ENCODE measurements around the gene C22orf31. TPM values are rescaled to one million over a fixed set of nuclear protein-coding genes. Genes with fewer than 3 reads are reported as not detected.
"Not testable (repeated sequence)": the region's sequence is repeated elsewhere in the genome, so short reads cannot be mapped to it uniquely, and the experiment has no call there.

C22orf31 gene
- polyA plus RNA-seq, 4 donors, result 1.4 TPM; not detected in 3

GRCh38 chr22:29087012-29087411 lies 25.4 kb upstream of the C22orf31 start:
- Histone ChIP-seq H3K27me3 (ENCODE audit: control insufficient read depth in 3 of 3, insufficient read depth in 3 of 3, low read length in 3 of 3) (no peaks in the 10 kb centered on the region), H3K9me3 (ENCODE audit: control insufficient read depth in 2 of 2, insufficient read depth in 1 of 2, low read depth in 1 of 2, low read length in 1 of 2) (no peaks in the 10 kb centered on the region), H3K27ac (ENCODE audit: low read depth in 1 of 3, low read length in 2 of 3) (no peak overlapping the region), H3K4me3 (ENCODE audit: low read depth in 1 of 3, low read length in 3 of 3) (no peak overlapping the region), H3K36me3 (ENCODE audit: control insufficient read depth in 3 of 3, insufficient read depth in 2 of 3, low read depth in 1 of 3, low read length in 3 of 3) (peaks cover 0 to 4% (median 0%) of the 10 kb centered on the region in 3 donors), H3K4me1 (ENCODE audit: control insufficient read depth in 3 of 3, insufficient read depth in 2 of 3, low read depth in 1 of 3, low read length in 2 of 3) (no peaks in the 10 kb centered on the region)
- WGBS, 3 donors, result 88 to 92% (median 89%) methylated on average over 2 of the region's 2 CpGs
- FAIRE-seq (no peak), DNase-seq (no peak)

GRCh38 chr22:29083933-29084591 lies 22.4 kb upstream of the C22orf31 start:
- Histone ChIP-seq H3K4me3 (ENCODE audit: low read depth in 1 of 3, low read length in 3 of 3) (no peak overlapping the region), H3K27ac (ENCODE audit: low read depth in 1 of 3, low read length in 2 of 3) (peak overlapping the region in 1 of 3 donors; percentile 55), H3K4me1 (ENCODE audit: control insufficient read depth in 3 of 3, insufficient read depth in 2 of 3, low read depth in 1 of 3, low read length in 2 of 3) (peaks cover 0 to 3% (median 2%) of the 10 kb centered on the region in 3 donors), H3K9me3 (ENCODE audit: control insufficient read depth in 2 of 2, insufficient read depth in 1 of 2, low read depth in 1 of 2, low read length in 1 of 2) (no peaks in the 10 kb centered on the region), H3K27me3 (ENCODE audit: control insufficient read depth in 3 of 3, insufficient read depth in 3 of 3, low read length in 3 of 3) (no peaks in the 10 kb centered on the region), H3K36me3 (ENCODE audit: control insufficient read depth in 3 of 3, insufficient read depth in 2 of 3, low read depth in 1 of 3, low read length in 3 of 3) (peaks cover 0 to 7% (median 0%) of the 10 kb centered on the region in 3 donors)
- WGBS, 3 donors, result 56 to 89% (median 79%) methylated on average over 5 of the region's 5 CpGs
- FAIRE-seq (no peak), DNase-seq (no peak)

GRCh38 chr22:29083576-29083932 lies 21.9 kb upstream of the C22orf31 start:
- H3K36me3 ChIP-seq (ENCODE audit: control insufficient read depth in 3 of 3, insufficient read depth in 2 of 3, low read depth in 1 of 3, low read length in 3 of 3); H3K4me1 ChIP-seq (ENCODE audit: control insufficient read depth in 3 of 3, insufficient read depth in 2 of 3, low read depth in 1 of 3, low read length in 2 of 3); H3K4me3 ChIP-seq (ENCODE audit: low read depth in 1 of 3, low read length in 3 of 3); DNase-seq; H3K9me3 ChIP-seq (ENCODE audit: control insufficient read depth in 2 of 2, insufficient read depth in 1 of 2, low read depth in 1 of 2, low read length in 1 of 2); FAIRE-seq; H3K27me3 ChIP-seq (ENCODE audit: control insufficient read depth in 3 of 3, insufficient read depth in 3 of 3, low read length in 3 of 3): not testable (repeated sequence)
- 89 to 97% (median 96%) methylated on average over 7 of the region's 7 CpGs for WGBS, 3 donors
- peak overlapping the region in 1 of 3 donors; percentile 28 for H3K27ac ChIP-seq (ENCODE audit: low read depth in 1 of 3, low read length in 2 of 3)

GRCh38 chr22:29082826-29083545 lies 21.4 kb upstream of the C22orf31 start:
- Histone ChIP-seq H3K36me3 (ENCODE audit: control insufficient read depth in 3 of 3, insufficient read depth in 2 of 3, low read depth in 1 of 3, low read length in 3 of 3) (peaks cover 0 to 3% (median 0%) of the 10 kb centered on the region in 3 donors), H3K4me1 (ENCODE audit: control insufficient read depth in 3 of 3, insufficient read depth in 2 of 3, low read depth in 1 of 3, low read length in 2 of 3) (peaks cover 0 to 5% (median 3%) of the 10 kb centered on the region in 3 donors), H3K27ac (ENCODE audit: low read depth in 1 of 3, low read length in 2 of 3) (peak overlapping the region in 1 of 3 donors; percentile 26), H3K27me3 (ENCODE audit: control insufficient read depth in 3 of 3, insufficient read depth in 3 of 3, low read length in 3 of 3) (no peaks in the 10 kb centered on the region), H3K4me3 (ENCODE audit: low read depth in 1 of 3, low read length in 3 of 3) (no peak overlapping the region), H3K9me3 (ENCODE audit: control insufficient read depth in 2 of 2, insufficient read depth in 1 of 2, low read depth in 1 of 2, low read length in 1 of 2) (no peaks in the 10 kb centered on the region)
- FAIRE-seq, result no peak
- 58 to 87% (median 69%) methylated on average over 7 of the region's 7 CpGs for WGBS, 3 donors
- no peak for DNase-seq

GRCh38 chr22:29081517-29082236 lies 20.0 kb upstream of the C22orf31 start:
- no peak overlapping the region for H3K27ac ChIP-seq (ENCODE audit: low read depth in 1 of 3, low read length in 2 of 3)
- no peaks in the 10 kb centered on the region for H3K27me3 ChIP-seq (ENCODE audit: control insufficient read depth in 3 of 3, insufficient read depth in 3 of 3, low read length in 3 of 3)
- DNase-seq (peak in 1 of 2 donors; percentile 42), FAIRE-seq (no peak)
- H3K9me3 ChIP-seq (ENCODE audit: control insufficient read depth in 2 of 2, insufficient read depth in 1 of 2, low read depth in 1 of 2, low read length in 1 of 2), result no peaks in the 10 kb centered on the region
- peaks cover 0 to 3% (median 0%) of the 10 kb centered on the region in 3 donors for H3K36me3 ChIP-seq (ENCODE audit: control insufficient read depth in 3 of 3, insufficient read depth in 2 of 3, low read depth in 1 of 3, low read length in 3 of 3)
- H3K4me1 ChIP-seq (ENCODE audit: control insufficient read depth in 3 of 3, insufficient read depth in 2 of 3, low read depth in 1 of 3, low read length in 2 of 3), result peaks cover 0 to 5% (median 3%) of the 10 kb centered on the region in 3 donors
- no peak overlapping the region for H3K4me3 ChIP-seq (ENCODE audit: low read depth in 1 of 3, low read length in 3 of 3)
- WGBS, 3 donors, result 30 to 60% (median 31%) methylated on average over 3 of the region's 3 CpGs

GRCh38 chr22:29080106-29080975 lies 18.7 kb upstream of the C22orf31 start:
- DNase-seq (no peak), FAIRE-seq (no peak)
- Histone ChIP-seq H3K9me3 (ENCODE audit: control insufficient read depth in 2 of 2, insufficient read depth in 1 of 2, low read depth in 1 of 2, low read length in 1 of 2) (no peaks in the 10 kb centered on the region), H3K4me3 (ENCODE audit: low read depth in 1 of 3, low read length in 3 of 3) (no peak overlapping the region), H3K36me3 (ENCODE audit: control insufficient read depth in 3 of 3, insufficient read depth in 2 of 3, low read depth in 1 of 3, low read length in 3 of 3) (peaks cover 0 to 3% (median 0%) of the 10 kb centered on the region in 3 donors), H3K27ac (ENCODE audit: low read depth in 1 of 3, low read length in 2 of 3) (no peak overlapping the region), H3K27me3 (ENCODE audit: control insufficient read depth in 3 of 3, insufficient read depth in 3 of 3, low read length in 3 of 3) (no peaks in the 10 kb centered on the region), H3K4me1 (ENCODE audit: control insufficient read depth in 3 of 3, insufficient read depth in 2 of 3, low read depth in 1 of 3, low read length in 2 of 3) (peaks cover 0 to 5% (median 3%) of the 10 kb centered on the region in 3 donors)
- WGBS, 3 donors, result 77 to 86% (median 80%) methylated on average over 7 of the region's 7 CpGs

- WGBS, 3 donors, result 13 to 45% (median 35%) methylated on average over 8 of the region's 8 CpGs
- H3K9me3 ChIP-seq (ENCODE audit: control insufficient read depth in 2 of 2, insufficient read depth in 1 of 2, low read depth in 1 of 2, low read length in 1 of 2), result no peaks in the 10 kb centered on the region
- H3K4me3 ChIP-seq (ENCODE audit: low read depth in 1 of 3, low read length in 3 of 3), result no peak overlapping the region
- peaks cover 0 to 3% (median 0%) of the 10 kb centered on the region in 3 donors for H3K36me3 ChIP-seq (ENCODE audit: control insufficient read depth in 3 of 3, insufficient read depth in 2 of 3, low read depth in 1 of 3, low read length in 3 of 3)
- peaks cover 0 to 5% (median 3%) of the 10 kb centered on the region in 3 donors for H3K4me1 ChIP-seq (ENCODE audit: control insufficient read depth in 3 of 3, insufficient read depth in 2 of 3, low read depth in 1 of 3, low read length in 2 of 3)
- no peak overlapping the region for H3K27ac ChIP-seq (ENCODE audit: low read depth in 1 of 3, low read length in 2 of 3)
- no peaks in the 10 kb centered on the region for H3K27me3 ChIP-seq (ENCODE audit: control insufficient read depth in 3 of 3, insufficient read depth in 3 of 3, low read length in 3 of 3)
- peak in 1 of 2 donors; percentile 85 for DNase-seq
- FAIRE-seq, result no peak
Observed at GRCh38 chr22:29079218-29079901, 17.7 kb upstream of the C22orf31 start.

Data from small intestine (tissue), 7 donors.